Type B pancreatic cell (in vitro differentiated cells): ENCODE results near the gene B3GNT9. TPM values are rescaled to one million over a fixed set of nuclear protein-coding genes. Genes with fewer than 3 reads are reported as not detected.

Experiments used
- DNase-seq: peaks from one replicate; pipeline ENCODE4 v3.0.0; 2021; ENCODE audit warnings: mixed read lengths; ENCODE audit not compliant: unreplicated experiment; ENCODE audit errors: extremely low spot score
- H3K27ac Mint-ChIP-seq: 2 replicates; pipeline ENCODE4 v1.8.0; 2021; ENCODE audit warnings: mild to moderate bottlenecking, mixed read lengths
- H3K27me3 Mint-ChIP-seq: 2 replicates; pipeline ENCODE4 v1.8.0; 2021; ENCODE audit warnings: mixed read lengths
- H3K36me3 Mint-ChIP-seq: 2 replicates; pipeline ENCODE4 v1.8.0; 2021; ENCODE audit warnings: mixed read lengths
- H3K4me1 Mint-ChIP-seq: one replicate; pipeline ENCODE4 v1.8.0; 2021; ENCODE audit warnings: mixed read lengths; ENCODE audit not compliant: unreplicated experiment
- H3K4me3 Mint-ChIP-seq: 2 replicates; pipeline ENCODE4 v1.8.0; 2021; ENCODE audit warnings: mild to moderate bottlenecking, mixed read lengths
- H3K9me3 Mint-ChIP-seq: 2 replicates; pipeline ENCODE4 v1.8.0; 2021; ENCODE audit warnings: mixed read lengths
- total RNA-seq: library from RNA; stranded (reverse); gene quantifications from 2 replicates; pipeline ENCODE4 v1.2.1, GENCODE V29; 2021; ENCODE audit warnings: low replicate concordance
- TF ChIP-seq, protein P1 (sequence below): fragments of 200-600 bp; sonication (generic); conservative IDR thresholded peaks from 2 replicates; pipeline ENCODE4 v1.5.0; 2021; ENCODE audit warnings: antibody characterized with exemption, mild to moderate bottlenecking

B3GNT9 gene
- total RNA-seq, 1 donor from 2014 or later, result 11.0 TPM

DNA sequence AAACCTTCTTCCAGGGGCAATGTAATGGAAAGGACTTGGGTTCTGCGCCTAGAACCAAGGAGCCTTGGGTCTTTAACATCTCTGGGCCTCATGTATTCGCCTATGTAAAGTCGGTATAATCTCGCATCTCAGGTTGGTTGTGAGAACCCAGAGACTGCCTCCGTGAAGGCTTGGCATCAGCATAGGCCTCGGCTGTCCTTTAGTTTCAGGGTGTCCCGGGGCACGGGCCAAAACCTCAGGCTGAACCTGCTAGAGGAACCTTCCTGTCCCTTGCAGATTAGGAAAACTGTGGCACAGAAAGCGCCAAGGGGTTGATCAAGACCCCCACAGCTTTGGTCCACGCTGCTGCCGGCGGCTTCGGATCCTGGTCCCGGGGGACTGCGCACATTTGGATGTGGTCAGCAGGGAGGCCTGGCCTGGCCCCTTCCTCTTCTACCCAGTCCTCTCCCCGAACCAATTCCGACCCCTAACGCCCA lies 41.8 kb downstream of the B3GNT9 start:
- DNase-seq, result no peak
- peak overlapping the region; percentile 98 for H3K4me3 Mint-ChIP-seq
- peak overlapping the region; percentile 96 for H3K27ac Mint-ChIP-seq
- TF ChIP-seq, protein P1, sequence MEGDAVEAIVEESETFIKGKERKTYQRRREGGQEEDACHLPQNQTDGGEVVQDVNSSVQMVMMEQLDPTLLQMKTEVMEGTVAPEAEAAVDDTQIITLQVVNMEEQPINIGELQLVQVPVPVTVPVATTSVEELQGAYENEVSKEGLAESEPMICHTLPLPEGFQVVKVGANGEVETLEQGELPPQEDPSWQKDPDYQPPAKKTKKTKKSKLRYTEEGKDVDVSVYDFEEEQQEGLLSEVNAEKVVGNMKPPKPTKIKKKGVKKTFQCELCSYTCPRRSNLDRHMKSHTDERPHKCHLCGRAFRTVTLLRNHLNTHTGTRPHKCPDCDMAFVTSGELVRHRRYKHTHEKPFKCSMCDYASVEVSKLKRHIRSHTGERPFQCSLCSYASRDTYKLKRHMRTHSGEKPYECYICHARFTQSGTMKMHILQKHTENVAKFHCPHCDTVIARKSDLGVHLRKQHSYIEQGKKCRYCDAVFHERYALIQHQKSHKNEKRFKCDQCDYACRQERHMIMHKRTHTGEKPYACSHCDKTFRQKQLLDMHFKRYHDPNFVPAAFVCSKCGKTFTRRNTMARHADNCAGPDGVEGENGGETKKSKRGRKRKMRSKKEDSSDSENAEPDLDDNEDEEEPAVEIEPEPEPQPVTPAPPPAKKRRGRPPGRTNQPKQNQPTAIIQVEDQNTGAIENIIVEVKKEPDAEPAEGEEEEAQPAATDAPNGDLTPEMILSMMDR, result no peak
- peaks cover 6% of the 10 kb centered on the region for H3K36me3 Mint-ChIP-seq
- H3K9me3 Mint-ChIP-seq, result no peaks in the 10 kb centered on the region
- peaks cover 27% of the 10 kb centered on the region for H3K4me1 Mint-ChIP-seq
- no peaks in the 10 kb centered on the region for H3K27me3 Mint-ChIP-seq

DNA sequence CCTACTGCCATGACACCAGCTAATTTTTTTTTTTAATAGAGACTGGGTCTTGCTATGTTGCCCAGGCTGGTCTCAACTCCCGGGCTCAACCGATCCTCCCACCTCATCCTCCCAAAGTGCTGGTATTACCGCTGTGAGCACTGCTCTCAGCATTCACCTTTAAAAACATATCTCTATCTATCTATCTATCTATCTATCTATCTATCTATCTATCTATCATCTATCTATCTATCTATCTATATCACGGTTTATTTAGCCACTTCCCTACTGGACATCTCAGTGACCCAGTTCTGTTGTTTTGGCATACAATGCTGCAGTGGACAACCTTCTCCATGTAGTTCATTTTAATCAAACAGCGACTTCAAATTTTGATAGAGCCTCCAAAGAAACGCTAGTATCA lies 42.3 kb downstream of the B3GNT9 start:
- peaks cover 27% of the 10 kb centered on the region for H3K4me1 Mint-ChIP-seq
- H3K27me3 Mint-ChIP-seq, result no peaks in the 10 kb centered on the region
- no peaks in the 10 kb centered on the region for H3K9me3 Mint-ChIP-seq
- no peak overlapping the region for H3K27ac Mint-ChIP-seq
- DNase-seq, result no peak
- TF ChIP-seq, protein P1, result no peak
- peaks cover 6% of the 10 kb centered on the region for H3K36me3 Mint-ChIP-seq
- H3K4me3 Mint-ChIP-seq, result no peak overlapping the region

DNA sequence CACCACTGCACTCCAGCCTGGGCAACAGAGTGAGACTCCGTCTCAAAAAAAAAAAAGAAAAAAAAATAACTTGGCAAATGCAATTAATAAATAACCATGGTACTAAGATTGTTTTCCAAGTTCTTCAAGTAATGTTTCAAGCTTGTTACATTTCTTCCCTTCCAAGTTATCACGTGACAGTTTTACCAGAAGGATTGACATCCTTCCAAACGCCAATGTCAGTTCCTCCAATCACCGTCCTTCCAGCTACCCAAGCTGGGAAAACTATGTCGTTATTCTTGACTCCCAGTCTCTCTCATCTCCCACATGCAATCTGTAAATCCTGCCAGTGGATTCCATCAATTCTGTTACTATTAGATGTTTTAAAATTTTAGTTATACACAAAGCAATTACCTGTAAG lies 44.9 kb downstream of the B3GNT9 start:
- TF ChIP-seq, protein P1, result no peak
- H3K4me3 Mint-ChIP-seq, result no peak overlapping the region
- H3K27ac Mint-ChIP-seq, result no peak overlapping the region
- peaks cover 15% of the 10 kb centered on the region for H3K4me1 Mint-ChIP-seq
- H3K9me3 Mint-ChIP-seq, result no peaks in the 10 kb centered on the region
- no peaks in the 10 kb centered on the region for H3K36me3 Mint-ChIP-seq
- DNase-seq, result no peak
- H3K27me3 Mint-ChIP-seq, result no peaks in the 10 kb centered on the region

DNA sequence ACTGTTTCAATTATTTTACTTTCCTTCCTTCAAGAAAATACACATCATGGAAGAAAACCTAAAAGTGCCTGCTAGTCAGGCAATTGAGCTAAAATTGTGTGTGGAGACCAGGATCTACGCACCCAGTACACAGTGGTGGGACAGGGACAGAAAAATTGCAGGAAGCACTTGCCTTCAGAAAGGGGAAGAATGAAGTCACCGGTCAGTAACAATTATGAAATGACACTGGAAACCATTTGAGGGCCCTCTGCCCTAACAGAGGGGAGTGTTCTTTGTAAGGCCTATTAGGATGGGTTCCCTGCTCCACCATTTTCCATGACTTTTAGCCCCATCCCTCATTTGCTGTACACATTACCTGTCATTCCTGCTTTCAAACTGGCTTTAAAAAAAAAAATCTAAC lies 45.6 kb downstream of the B3GNT9 start:
- Mint-ChIP-seq H3K9me3 (no peaks in the 10 kb centered on the region), H3K4me1 (peaks cover 14% of the 10 kb centered on the region), H3K27ac (no peak overlapping the region), H3K27me3 (no peaks in the 10 kb centered on the region), H3K36me3 (no peaks in the 10 kb centered on the region), H3K4me3 (peak overlapping the region; percentile 40)
- no peak for DNase-seq
- TF ChIP-seq, protein P1, result no peak

DNA sequence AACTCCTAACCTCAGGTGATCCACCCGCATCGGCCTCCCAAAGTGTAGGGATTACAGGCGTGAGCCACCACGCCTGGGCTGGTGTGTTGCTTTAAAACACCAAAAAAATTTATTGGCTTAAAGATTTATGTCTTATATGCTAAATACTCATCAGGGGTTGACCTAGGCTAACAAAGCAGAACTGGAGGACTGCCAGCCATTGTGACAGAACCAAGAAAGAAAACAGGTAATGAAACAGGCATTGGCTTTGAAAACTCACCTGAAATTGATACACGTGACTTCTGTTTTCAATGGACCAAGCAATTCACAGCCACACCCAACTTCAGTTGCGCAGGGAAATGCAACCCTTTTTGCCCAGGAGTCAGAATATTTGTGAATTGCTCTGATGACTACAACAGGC lies 46.0 kb downstream of the B3GNT9 start:
- H3K36me3 Mint-ChIP-seq, result no peaks in the 10 kb centered on the region
- TF ChIP-seq, protein P1, result no peak
- H3K9me3 Mint-ChIP-seq, result no peaks in the 10 kb centered on the region
- H3K27ac Mint-ChIP-seq, result no peak overlapping the region
- H3K4me3 Mint-ChIP-seq, result peak overlapping the region; percentile 40
- no peaks in the 10 kb centered on the region for H3K27me3 Mint-ChIP-seq
- no peak for DNase-seq
- H3K4me1 Mint-ChIP-seq, result peaks cover 14% of the 10 kb centered on the region

DNA sequence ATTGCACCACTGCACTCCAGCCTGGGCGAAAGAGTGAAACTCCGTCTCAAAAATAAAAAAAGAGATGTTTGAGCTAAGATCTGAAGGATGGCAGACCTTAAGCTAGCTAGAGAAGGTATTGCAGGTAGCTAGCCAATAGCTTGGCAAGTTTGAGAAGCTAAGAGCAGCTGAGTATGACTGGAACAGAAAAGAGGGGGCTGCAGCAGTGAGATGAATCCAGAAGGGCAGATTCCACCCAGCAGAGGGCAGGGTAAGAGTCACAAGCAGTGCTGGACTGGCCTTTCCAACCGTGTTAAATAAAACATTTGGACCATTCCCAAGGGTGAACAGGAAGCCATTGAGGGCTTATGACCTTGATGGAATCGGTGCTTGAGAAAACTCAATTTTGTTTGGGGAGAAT lies 46.7 kb downstream of the B3GNT9 start:
- Mint-ChIP-seq H3K4me3 (no peak overlapping the region), H3K4me1 (peaks cover 9% of the 10 kb centered on the region), H3K36me3 (peaks cover 3% of the 10 kb centered on the region), H3K9me3 (no peaks in the 10 kb centered on the region), H3K27me3 (no peaks in the 10 kb centered on the region), H3K27ac (peak overlapping the region; percentile 46)
- TF ChIP-seq, protein P1, result peak; percentile 64
- DNase-seq, result no peak
